Measurements from ENCODE around the gene NSF. TPM values are rescaled to one million over a fixed set of nuclear protein-coding genes. Genes with fewer than 3 reads are reported as not detected.

The NSF gene
- total RNA-seq, 4 donors from 2014 or later, result 18.1 to 51.3 (median 47.0) TPM

- Histone ChIP-seq H3K27me3 (no peaks in the 10 kb centered on the region), H3K4me1 (no peaks in the 10 kb centered on the region), H3K4me3 (no peak overlapping the region), H3K9me3 (no peaks in the 10 kb centered on the region), H3K27ac (no peak overlapping the region), H3K36me3 (peaks cover 0 to 5% (median 0%) of the 10 kb centered on the region in 4 donors)
- 73 to 91% methylated on average over 2 of the region's 2 CpGs for WGBS, 2 donors (ENCODE audit: low coverage in 1 of 2)
- intact Hi-C loops (cut with DNase I; ENCODE audit: low total_unique reads), result no loop called here
- no peak for DNase-seq
- TF ChIP-seq POLR2AphosphoS5 (IDR thresholded peaks at IDR 0.05), result no peak
- TF ChIP-seq POLR2A (IDR thresholded peaks at IDR 0.05), result no peak
- no peak for TF ChIP-seq CTCF (IDR thresholded peaks at IDR 0.05)
- TF ChIP-seq EP300 (IDR thresholded peaks at IDR 0.05; ENCODE audit: low read depth), result no peak
- in situ Hi-C loops (cut with MboI; ENCODE audit: low pct_ligation_motif_present in 1 of 4, low pct_unique_long_range_greater_than_20kb in 1 of 4, low sequenced_read_pairs in 3 of 4), result no loop called here
These were observed 150.8 kb downstream of the NSF start for GRCh38 chr17:46741122-46741730.

- Histone ChIP-seq H3K4me1 (no peaks in the 10 kb centered on the region), H3K9me3 (no peaks in the 10 kb centered on the region), H3K4me3 (no peak overlapping the region), H3K27me3 (no peaks in the 10 kb centered on the region), H3K36me3 (peaks cover 0 to 5% (median 0%) of the 10 kb centered on the region in 4 donors), H3K27ac (no peak overlapping the region)
- WGBS, 2 donors (ENCODE audit: low coverage in 1 of 2), result 73 to 91% methylated on average over 4 to 7 of the region's 7 CpGs
- intact Hi-C loops (cut with DNase I; ENCODE audit: low total_unique reads), result no loop called here
- in situ Hi-C loops (cut with MboI; ENCODE audit: low pct_ligation_motif_present in 1 of 4, low pct_unique_long_range_greater_than_20kb in 1 of 4, low sequenced_read_pairs in 3 of 4), result no loop called here
- no peak for DNase-seq
- TF ChIP-seq EP300 (IDR thresholded peaks at IDR 0.05; ENCODE audit: low read depth) (no peak), POLR2AphosphoS5 (IDR thresholded peaks at IDR 0.05) (no peak), POLR2A (IDR thresholded peaks at IDR 0.05) (no peak), CTCF (IDR thresholded peaks at IDR 0.05) (no peak)
These were observed 152.2 kb downstream of the NSF start for GRCh38 chr17:46742565-46743270.

- 93 to 100% methylated on average over 1 of the region's 1 CpG for WGBS, 2 donors (ENCODE audit: low coverage in 1 of 2)
- intact Hi-C loops (cut with DNase I; ENCODE audit: low total_unique reads) (no loop called here), in situ Hi-C loops (cut with MboI; ENCODE audit: low pct_ligation_motif_present in 1 of 4, low pct_unique_long_range_greater_than_20kb in 1 of 4, low sequenced_read_pairs in 3 of 4) (no loop called here)
- no peak for DNase-seq
- no peak overlapping the region for H3K27ac ChIP-seq
- no peak for TF ChIP-seq POLR2A (IDR thresholded peaks at IDR 0.05)
- H3K4me1 ChIP-seq, result no peaks in the 10 kb centered on the region
- H3K9me3 ChIP-seq, result no peaks in the 10 kb centered on the region
- H3K4me3 ChIP-seq, result no peak overlapping the region
- H3K36me3 ChIP-seq, result peaks cover 0 to 17% (median 0%) of the 10 kb centered on the region in 4 donors
- H3K27me3 ChIP-seq, result no peaks in the 10 kb centered on the region
These were observed 154.0 kb downstream of the NSF start for GRCh38 chr17:46744441-46744840.

GRCh38 chr17:46745376-46745775 is 154.9 kb downstream of the NSF start:
- WGBS, 2 donors (ENCODE audit: low coverage in 1 of 2), result 92 to 100% methylated on average over 3 of the region's 3 CpGs
- H3K36me3 ChIP-seq, result peaks cover 0 to 12% (median 0%) of the 10 kb centered on the region in 4 donors
- intact Hi-C loops (cut with DNase I; ENCODE audit: low total_unique reads) (no loop called here), in situ Hi-C loops (cut with MboI; ENCODE audit: low pct_ligation_motif_present in 1 of 4, low pct_unique_long_range_greater_than_20kb in 1 of 4, low sequenced_read_pairs in 3 of 4) (no loop called here)
- no peak overlapping the region for H3K4me3 ChIP-seq
- H3K27me3 ChIP-seq, result no peaks in the 10 kb centered on the region
- no peaks in the 10 kb centered on the region for H3K9me3 ChIP-seq
- no peaks in the 10 kb centered on the region for H3K4me1 ChIP-seq
- no peak overlapping the region for H3K27ac ChIP-seq
- DNase-seq, result no peak
- TF ChIP-seq POLR2AphosphoS5 (IDR thresholded peaks at IDR 0.05) (no peak), CTCF (IDR thresholded peaks at IDR 0.05) (no peak), POLR2A (IDR thresholded peaks at IDR 0.05) (no peak), EP300 (IDR thresholded peaks at IDR 0.05; ENCODE audit: low read depth) (no peak)

All from transverse colon (tissue), 4 donors.